GM12892 (cell line): Measurements from ENCODE around the gene LENEP.

Source experiments
- DNase-seq: peaks from one replicate; pipeline ENCODE4 v3.0.0; 2011; ENCODE audit not compliant: insufficient read length
- FAIRE-seq: peaks from 2 replicates; lab custom pipeline; 2011; peaks lifted over from hg19 to GRCh38; lab: Jason Lieb, UNC
- POLR2A ChIP-seq: IDR thresholded peaks from 2 replicates; pipeline ENCODE4 v1.6.1; 2011; ENCODE audit warnings: low read depth, low read length, control low read depth
- POLR2AphosphoS5 ChIP-seq: IDR thresholded peaks from 2 replicates; pipeline ENCODE4 v1.6.1; 2011; ENCODE audit warnings: low read depth, low read length, control low read depth
- TAF1 ChIP-seq: IDR thresholded peaks from 2 replicates; pipeline ENCODE4 v1.6.1; 2011; ENCODE audit warnings: low read depth, mild to moderate bottlenecking, control low read depth, low read length, borderline replicate concordance

The LENEP gene

DNA sequence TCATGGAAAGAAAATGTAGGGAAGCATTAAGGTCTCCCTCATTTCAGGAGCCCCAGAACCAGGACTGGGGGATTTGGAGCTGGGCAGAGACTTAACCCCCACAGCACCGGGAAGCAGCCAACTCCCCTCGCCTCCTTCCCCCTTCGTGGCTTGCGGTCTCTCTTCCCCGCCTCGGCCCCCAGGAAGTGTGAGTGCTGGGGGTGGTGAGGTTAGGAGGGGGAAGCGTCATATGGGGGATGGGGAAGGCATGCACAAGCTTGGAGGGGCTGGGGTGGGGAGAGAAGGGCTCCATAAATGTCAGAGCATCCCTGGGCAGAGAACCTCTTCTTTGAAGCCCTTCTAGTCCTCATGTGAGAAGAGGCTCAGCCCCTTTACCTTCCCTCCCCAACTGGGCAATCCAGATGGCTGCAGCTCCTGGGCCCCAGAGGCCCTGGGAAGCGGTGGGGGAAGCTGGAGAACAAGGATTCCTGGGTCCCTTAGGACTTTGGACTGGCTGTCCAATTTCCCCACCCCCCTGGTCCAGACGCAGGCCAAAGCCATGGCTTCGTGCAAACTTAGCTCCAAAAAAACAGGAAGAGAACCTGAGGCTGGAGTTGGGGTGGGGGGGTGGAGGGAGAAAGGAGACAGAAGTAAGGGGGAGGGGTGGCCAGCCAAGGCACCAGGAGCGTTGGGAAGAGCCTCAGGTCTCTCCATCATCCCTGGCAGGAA lies 17.0 kb downstream of the LENEP start:
- no peak for FAIRE-seq
- TF ChIP-seq TAF1 (no peak), POLR2AphosphoS5 (no peak), POLR2A (no peak)
- DNase-seq = no peak

DNA sequence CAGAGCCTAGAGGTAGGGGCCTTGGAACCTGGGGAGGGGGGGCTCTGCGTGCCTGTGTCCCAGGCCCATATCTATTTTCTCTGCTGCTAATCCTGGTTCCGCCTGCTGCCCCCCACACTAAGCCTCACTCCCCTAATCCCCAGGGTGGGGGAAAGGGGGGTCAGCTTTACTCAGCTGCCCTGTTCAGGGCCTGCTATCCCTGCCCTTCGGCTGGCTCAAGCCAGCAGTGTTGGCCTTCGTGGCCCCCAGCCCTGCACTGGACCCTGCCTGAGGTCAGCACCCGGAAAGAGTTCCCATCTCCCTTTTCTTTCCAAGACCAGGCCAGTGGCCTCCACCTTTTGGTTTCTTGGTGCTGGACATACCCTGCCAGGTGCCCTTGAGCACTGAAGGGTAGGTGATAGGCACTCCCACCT lies 17.6 kb downstream of the LENEP start:
- DNase-seq (no peak), FAIRE-seq (no peak)
- no peak for TF ChIP-seq POLR2A
- no peak for TF ChIP-seq TAF1
- TF ChIP-seq POLR2AphosphoS5 = no peak

DNA sequence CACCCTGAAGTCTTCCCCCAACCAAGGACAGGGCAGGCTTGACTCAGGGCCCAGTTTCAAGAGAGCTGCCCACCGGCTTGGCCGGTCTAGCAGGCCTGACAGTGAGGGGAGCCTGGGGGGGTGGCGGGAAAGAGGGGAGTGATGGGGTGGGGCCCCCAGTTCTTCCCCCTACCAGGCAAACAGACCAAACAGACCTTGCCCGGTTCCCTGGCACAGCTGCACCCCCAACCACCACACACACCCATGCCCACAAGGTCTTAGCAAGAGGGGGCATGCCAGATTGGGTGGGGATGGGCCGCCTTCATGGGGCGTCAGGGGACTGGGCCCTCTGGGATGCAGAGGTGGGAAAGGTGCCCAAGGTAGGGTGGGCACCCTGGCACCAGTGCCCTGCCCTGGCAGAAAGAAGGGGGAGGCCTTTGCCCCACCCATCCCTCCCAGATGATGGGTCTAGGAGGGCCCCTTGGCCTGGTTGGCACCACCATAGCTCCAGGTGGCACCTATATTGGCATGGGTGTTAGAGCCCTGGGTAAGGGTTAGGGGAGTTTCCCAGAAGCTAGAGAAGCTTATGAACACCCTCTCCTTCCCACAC lies 18.1 kb downstream of the LENEP start:
- FAIRE-seq (no peak), DNase-seq (no peak)
- TF ChIP-seq POLR2AphosphoS5 = no peak

DNA sequence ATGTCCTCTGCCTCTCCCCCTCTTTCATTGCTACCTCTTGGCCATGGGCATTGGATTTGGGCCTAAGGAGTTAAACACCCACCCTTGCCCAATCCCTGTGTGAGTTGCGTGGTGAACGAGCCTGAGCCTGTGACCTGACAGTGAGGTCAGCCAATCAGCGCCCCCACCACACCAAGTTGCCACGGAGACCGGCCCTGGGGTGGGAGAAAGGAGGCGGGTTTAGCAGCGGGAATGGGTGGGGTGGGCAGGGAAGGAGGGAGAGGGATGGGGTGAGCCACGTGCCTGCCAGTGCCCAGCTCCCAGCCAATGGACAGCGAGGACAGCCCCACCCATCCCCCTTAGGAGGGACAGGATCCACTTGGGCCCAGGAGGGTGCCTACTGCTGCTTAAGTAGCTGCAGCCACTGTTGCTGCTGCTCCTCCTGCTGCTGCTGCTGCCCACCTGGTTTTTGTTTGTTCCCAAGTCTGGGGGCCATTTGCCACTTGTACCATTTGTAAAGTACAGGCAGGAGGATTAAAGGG lies 18.7 kb downstream of the LENEP start:
- no peak for TF ChIP-seq POLR2AphosphoS5
- no peak for TF ChIP-seq TAF1
- TF ChIP-seq POLR2A = no peak
- DNase-seq (no peak), FAIRE-seq (no peak)

DNA sequence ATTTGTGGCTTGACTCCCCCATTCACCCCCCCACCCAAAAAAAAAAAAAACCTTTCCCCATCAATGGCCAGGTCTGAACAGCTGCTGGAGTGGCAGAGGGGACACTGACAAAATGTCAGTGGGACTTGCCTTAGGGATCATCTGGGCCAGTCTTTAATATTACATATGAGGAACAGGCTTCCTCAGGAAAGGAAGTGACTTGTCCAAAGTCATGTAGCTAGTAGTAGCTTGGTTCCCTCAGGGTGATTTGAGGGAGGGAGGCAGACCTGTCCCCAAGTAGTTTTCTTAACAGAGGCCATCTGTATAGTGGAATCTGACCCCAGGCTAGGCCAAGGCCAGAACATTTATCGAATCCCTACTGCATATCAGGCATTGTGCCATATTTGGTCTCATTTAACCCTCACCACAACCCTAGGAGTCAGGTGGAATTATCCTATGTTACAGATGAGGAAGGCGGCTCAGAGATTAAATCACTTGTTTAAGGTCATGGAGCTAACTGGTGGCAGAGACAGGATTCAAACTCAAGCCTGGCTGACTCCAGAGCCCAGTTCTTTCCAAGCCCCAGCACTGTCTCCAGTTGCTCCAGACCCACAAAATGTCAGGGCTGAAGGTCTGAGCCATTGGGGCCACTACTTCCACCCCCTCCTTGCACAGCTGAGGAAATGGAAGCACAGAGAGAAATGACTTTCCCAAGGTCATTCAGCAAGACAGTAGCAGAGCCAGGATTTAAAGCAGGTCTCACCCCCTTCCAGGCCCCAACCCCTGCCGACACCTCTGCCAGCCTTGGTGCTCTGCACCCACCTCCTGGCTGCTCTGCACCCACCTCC lies 19.6 kb downstream of the LENEP start:
- TF ChIP-seq TAF1 (no peak), POLR2AphosphoS5 (no peak), POLR2A (no peak)
- no peak for FAIRE-seq
- DNase-seq = no peak

DNA sequence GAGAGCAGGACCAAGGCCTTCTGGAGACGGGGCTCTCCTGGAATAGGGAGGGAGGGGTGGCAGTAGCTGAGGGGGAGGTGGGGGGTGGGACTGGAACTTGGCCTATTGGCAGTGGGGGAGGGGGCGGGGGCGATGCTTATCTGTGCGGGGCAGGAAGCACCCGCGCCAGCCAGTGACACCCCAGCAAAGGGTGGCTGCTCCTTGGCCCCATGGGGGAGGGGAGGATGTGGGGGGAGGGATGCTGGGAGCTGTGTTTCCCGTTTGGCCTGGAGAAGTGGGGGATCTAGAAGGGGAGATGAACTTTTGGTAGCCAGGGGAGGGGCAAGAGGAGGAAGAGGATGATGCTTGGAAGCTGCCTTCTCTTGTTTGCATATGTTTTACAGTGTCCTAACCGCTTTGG lies 20.2 kb downstream of the LENEP start:
- TF ChIP-seq POLR2A (no peak), TAF1 (no peak), POLR2AphosphoS5 (no peak)
- no peak for FAIRE-seq
- no peak for DNase-seq

DNA sequence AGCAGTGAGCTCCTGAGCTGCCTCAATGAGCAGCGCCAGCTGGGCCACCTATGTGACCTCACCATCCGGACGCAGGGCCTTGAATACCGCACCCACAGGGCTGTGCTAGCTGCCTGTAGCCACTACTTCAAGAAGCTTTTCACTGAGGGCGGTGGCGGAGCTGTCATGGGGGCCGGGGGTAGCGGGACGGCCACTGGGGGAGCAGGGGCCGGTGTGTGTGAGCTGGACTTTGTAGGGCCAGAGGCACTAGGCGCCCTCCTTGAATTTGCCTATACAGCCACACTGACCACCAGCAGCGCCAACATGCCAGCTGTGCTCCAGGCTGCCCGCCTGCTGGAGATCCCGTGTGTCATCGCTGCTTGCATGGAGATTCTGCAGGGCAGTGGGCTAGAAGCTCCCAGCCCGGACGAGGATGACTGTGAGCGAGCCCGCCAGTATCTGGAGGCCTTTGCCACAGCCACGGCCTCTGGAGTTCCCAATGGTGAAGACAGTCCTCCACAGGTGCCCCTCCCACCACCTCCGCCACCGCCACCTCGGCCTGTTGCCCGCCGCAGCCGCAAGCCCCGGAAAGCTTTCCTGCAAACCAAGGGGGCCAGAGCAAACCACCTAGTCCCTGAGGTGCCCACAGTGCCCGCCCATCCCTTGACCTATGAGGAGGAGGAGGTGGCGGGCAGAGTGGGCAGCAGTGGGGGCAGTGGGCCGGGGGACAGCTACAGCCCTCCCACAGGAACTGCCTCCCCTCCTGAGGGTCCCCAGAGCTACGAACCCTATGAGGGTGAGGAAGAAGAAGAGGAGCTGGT lies 21.5 kb downstream of the LENEP start:
- FAIRE-seq (no peak), DNase-seq (no peak)
- TF ChIP-seq POLR2AphosphoS5 (no peak), TAF1 (no peak), POLR2A (no peak)

DNA sequence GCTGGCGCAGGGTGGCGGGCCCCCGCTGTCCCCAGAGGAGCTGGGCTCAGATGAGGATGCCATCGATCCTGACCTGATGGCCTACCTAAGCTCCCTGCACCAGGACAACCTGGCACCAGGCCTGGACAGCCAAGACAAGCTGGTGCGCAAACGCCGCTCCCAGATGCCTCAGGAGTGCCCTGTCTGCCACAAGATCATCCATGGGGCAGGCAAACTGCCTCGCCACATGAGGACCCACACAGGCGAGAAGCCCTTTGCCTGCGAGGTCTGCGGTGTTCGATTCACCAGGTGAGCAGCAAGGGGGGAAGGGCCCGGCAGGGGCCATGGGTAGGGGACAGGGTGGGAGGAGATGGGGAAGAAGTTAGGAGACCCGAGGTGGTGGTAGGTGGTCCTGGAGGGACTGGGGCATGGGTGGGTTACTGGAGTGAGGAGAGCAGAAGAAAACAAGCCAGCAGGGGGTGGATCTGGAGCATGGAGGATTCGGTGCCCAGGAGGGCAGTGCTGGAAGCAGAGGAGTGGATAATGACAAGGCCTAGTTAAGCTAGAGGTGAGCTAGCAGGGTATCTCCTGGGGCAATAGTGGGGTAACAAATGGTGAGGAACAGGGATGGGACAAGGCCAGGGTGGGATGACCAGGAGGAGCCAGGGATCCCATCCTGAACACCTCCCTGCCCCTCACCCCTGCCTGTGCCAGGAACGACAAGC lies 22.3 kb downstream of the LENEP start:
- DNase-seq (no peak), FAIRE-seq (no peak)
- no peak for TF ChIP-seq POLR2A
- no peak for TF ChIP-seq POLR2AphosphoS5

DNA sequence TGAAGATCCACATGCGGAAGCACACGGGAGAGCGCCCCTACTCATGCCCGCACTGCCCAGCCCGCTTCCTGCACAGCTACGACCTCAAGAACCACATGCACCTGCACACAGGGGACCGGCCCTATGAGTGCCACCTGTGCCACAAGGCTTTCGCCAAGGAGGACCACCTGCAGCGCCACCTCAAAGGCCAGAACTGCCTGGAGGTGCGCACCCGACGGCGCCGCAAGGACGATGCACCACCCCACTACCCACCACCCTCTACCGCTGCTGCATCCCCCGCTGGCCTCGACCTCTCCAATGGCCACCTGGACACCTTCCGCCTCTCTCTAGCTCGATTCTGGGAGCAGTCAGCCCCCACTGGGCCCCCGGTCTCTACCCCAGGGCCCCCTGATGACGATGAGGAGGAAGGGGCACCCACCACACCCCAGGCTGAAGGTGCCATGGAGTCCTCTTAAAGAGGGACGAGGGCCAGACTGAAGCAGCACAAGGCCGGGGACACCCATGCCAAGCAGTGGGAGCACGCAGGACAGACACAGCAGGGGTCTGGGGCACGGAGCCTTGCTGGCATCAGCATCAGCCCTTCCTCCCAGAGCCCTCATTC lies 22.9 kb downstream of the LENEP start:
- FAIRE-seq (no peak), DNase-seq (no peak)
- TF ChIP-seq POLR2A (no peak), POLR2AphosphoS5 (no peak), TAF1 (no peak)
